ENCODE results near the gene AHNAK. TPM values are rescaled to one million over a fixed set of nuclear protein-coding genes. Genes with fewer than 3 reads are reported as not detected.

Gene AHNAK
- total RNA-seq, 3 donors from 2014 or later (not counting 1 experiment from before 2014, with no cell fraction given): 623 to 740 (median 677) TPM

- no peaks in the 10 kb centered on the region for H3K36me3 Mint-ChIP-seq
- DNase-seq (no peak), ATAC-seq (no peak)
- Histone ChIP-seq H3K27me3 (ENCODE audit: control insufficient read depth, insufficient read depth, low read length) (no peaks in the 10 kb centered on the region), H3K36me3 (ENCODE audit: control insufficient read depth, insufficient read depth, low read length) (no peaks in the 10 kb centered on the region), H3K27ac (ENCODE audit: low read length) (no peak overlapping the region), H3K4me3 (ENCODE audit: low read length) (no peak overlapping the region), H3K9me3 (ENCODE audit: control insufficient read depth, insufficient read depth, low read length) (no peaks in the 10 kb centered on the region), H3K4me1 (ENCODE audit: control insufficient read depth, insufficient read depth, low read length) (peaks cover 12% of the 10 kb centered on the region)
- H3K9me3 Mint-ChIP-seq: no peaks in the 10 kb centered on the region
- TF ChIP-seq, protein P1, sequence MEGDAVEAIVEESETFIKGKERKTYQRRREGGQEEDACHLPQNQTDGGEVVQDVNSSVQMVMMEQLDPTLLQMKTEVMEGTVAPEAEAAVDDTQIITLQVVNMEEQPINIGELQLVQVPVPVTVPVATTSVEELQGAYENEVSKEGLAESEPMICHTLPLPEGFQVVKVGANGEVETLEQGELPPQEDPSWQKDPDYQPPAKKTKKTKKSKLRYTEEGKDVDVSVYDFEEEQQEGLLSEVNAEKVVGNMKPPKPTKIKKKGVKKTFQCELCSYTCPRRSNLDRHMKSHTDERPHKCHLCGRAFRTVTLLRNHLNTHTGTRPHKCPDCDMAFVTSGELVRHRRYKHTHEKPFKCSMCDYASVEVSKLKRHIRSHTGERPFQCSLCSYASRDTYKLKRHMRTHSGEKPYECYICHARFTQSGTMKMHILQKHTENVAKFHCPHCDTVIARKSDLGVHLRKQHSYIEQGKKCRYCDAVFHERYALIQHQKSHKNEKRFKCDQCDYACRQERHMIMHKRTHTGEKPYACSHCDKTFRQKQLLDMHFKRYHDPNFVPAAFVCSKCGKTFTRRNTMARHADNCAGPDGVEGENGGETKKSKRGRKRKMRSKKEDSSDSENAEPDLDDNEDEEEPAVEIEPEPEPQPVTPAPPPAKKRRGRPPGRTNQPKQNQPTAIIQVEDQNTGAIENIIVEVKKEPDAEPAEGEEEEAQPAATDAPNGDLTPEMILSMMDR (IDR thresholded peaks at IDR 0.05): no peak
- H3K27me3 Mint-ChIP-seq (ENCODE audit: low read depth in 2 of 2): no peaks in the 10 kb centered on the region
- no peak overlapping the region for H3K27ac Mint-ChIP-seq
- intact Hi-C loops (cut with micrococcal nuclease): no loop called here
- peaks cover 14 to 16% of the 10 kb centered on the region in 2 donors for H3K4me1 Mint-ChIP-seq
- no peak overlapping the region for H3K4me3 Mint-ChIP-seq
- WGBS (ENCODE audit: insufficient coverage): 80% methylated on average over 1 of the region's 1 CpG
Measured at GRCh38 chr11:62437616-62438015, 109.0 kb downstream of the AHNAK start.

- Mint-ChIP-seq H3K4me1 (peaks cover 22 to 24% of the 10 kb centered on the region in 2 donors), H3K27me3 (ENCODE audit: low read depth in 2 of 2) (no peaks in the 10 kb centered on the region), H3K27ac (peak overlapping the region in 1 of 2 donors; percentile 21), H3K36me3 (no peaks in the 10 kb centered on the region), H3K4me3 (no peak overlapping the region), H3K9me3 (no peaks in the 10 kb centered on the region)
- ATAC-seq (peak in 1 of 3 donors; percentile 38), DNase-seq (no peak)
- intact Hi-C loops (cut with micrococcal nuclease): no loop called here
- Histone ChIP-seq H3K4me3 (ENCODE audit: low read length) (no peak overlapping the region), H3K27ac (ENCODE audit: low read length) (no peak overlapping the region), H3K4me1 (ENCODE audit: control insufficient read depth, insufficient read depth, low read length) (peaks cover 12% of the 10 kb centered on the region), H3K9me3 (ENCODE audit: control insufficient read depth, insufficient read depth, low read length) (no peaks in the 10 kb centered on the region), H3K27me3 (ENCODE audit: control insufficient read depth, insufficient read depth, low read length) (no peaks in the 10 kb centered on the region), H3K36me3 (ENCODE audit: control insufficient read depth, insufficient read depth, low read length) (no peaks in the 10 kb centered on the region)
- TF ChIP-seq, protein P1 (IDR thresholded peaks at IDR 0.05): no peak
- 33% methylated on average over 3 of the region's 5 CpGs for WGBS (ENCODE audit: insufficient coverage)
Measured at GRCh38 chr11:62435846-62436660, 110.6 kb downstream of the AHNAK start.

DNA sequence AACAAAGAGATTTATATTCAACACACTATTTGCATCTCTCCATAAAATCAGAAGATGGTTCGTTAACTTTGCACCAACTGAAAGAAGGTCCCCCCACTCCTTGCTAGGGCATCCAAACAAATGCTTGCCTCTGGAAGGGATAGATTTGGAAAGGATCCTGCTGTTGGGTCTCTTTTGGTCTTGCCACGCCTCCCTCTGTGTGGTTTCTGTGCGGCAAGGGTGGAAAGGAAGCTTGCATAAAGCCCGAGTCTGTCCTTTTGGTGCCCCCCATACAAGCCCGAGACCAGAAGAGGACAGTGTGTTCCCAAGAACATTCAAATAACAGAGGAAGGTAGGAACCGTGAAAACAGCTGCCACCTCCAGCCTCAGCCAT is 112.7 kb downstream of the AHNAK start:
- DNase-seq (no peak), ATAC-seq (no peak)
- Mint-ChIP-seq H3K36me3 (no peaks in the 10 kb centered on the region), H3K4me1 (peaks cover 40 to 43% of the 10 kb centered on the region in 2 donors), H3K27me3 (ENCODE audit: low read depth in 2 of 2) (no peaks in the 10 kb centered on the region), H3K27ac (no peak overlapping the region), H3K9me3 (no peaks in the 10 kb centered on the region), H3K4me3 (no peak overlapping the region)
- no peak overlapping the region for H3K27ac ChIP-seq (ENCODE audit: low read length)
- WGBS (ENCODE audit: insufficient coverage): 18% methylated on average over 6 of the region's 6 CpGs
- H3K9me3 ChIP-seq (ENCODE audit: control insufficient read depth, insufficient read depth, low read length): no peaks in the 10 kb centered on the region
- TF ChIP-seq, protein P1 (IDR thresholded peaks at IDR 0.05): no peak
- intact Hi-C loops (cut with micrococcal nuclease): no loop called here
- H3K27me3 ChIP-seq (ENCODE audit: control insufficient read depth, insufficient read depth, low read length): no peaks in the 10 kb centered on the region
- H3K4me1 ChIP-seq (ENCODE audit: control insufficient read depth, insufficient read depth, low read length): peaks cover 14% of the 10 kb centered on the region
- no peaks in the 10 kb centered on the region for H3K36me3 ChIP-seq (ENCODE audit: control insufficient read depth, insufficient read depth, low read length)
- H3K4me3 ChIP-seq (ENCODE audit: low read length): no peak overlapping the region
